ENCODE measurements around the gene NEIL3.
"Not testable (repeated sequence)": the region's sequence is repeated elsewhere in the genome, so short reads cannot be mapped to it uniquely, and the experiment has no call there.

The NEIL3 gene

DNA sequence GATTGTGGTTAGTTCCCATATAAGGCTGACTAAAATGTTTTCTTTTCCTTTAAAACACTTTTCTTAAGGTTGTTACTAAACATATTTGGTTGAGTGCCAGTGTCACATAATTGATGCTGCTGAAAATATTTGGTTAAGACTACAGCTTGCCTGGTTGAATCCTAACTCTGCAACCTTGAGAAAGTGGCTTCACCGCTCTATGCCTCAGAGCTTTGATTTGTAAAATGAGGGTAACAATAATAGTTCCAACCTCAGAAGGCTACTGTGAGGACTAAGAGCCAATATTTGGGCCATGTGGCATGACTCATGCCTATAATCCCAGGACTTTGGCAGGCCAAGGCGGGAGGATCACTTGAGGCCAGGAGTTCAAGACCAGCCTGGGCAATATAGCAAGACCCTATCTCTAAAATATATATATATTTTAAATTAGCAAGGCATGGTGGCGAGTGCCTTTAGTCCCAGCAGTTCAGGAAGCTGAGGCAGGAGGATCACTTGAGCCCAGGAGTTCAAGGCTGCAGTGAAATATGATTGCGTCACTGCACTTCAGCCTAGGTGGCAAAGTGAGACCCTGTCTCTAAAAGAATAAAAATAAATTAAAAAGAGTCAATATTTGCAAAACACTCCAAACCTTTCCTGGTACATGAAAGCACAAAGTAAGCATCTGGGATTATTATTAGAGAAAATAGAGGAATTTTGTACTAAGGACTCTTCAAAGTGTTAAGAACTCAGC is 7.1 kb upstream of the NEIL3 start:
- no peak for DNase-seq

GRCh38 chr4:177304094-177304493 is 5.6 kb upstream of the NEIL3 start:
- no peak for DNase-seq

DNA sequence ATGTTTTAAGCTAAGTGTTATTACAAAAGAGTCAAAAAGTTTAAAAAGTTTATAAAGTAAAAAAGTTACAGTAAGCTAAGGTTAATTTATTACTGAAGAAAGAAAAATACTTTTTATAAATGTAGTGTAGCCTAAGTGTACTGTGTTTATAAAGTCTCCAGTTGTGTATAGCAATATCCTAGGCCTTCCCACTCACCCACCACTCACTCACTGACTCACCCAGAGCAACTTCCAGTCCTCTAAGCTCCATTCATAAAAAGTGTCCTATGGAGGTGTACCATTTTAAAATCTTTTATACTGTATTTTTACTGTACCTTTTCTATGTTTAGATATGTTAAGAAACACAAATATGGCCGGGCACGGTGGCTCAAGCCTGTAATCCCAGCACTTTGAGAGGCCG is 4.8 kb upstream of the NEIL3 start:
- not testable (repeated sequence) for DNase-seq

DNA sequence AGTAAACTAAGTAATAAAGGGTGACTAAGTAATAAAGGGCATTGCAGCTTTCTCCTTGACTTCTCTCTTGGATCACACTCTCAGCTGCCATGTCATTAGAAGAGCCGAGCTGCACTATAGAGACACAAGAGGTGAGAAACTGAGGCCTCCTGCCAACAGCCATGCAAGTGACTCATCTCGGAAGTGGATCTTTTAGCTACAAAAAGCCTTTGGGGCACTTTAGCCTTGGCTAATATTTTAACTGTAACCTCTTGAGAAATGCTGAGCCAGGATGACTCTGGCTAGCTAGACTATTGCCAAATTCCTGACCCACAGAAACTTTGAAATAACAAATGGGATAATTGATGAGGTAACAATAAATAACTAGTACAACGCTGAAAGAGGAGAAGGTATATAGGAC is 1.5 kb upstream of the NEIL3 start:
- DNase-seq, result no peak

GRCh38 chr4:177308847-177309521 is 690 bp upstream of the NEIL3 start:
- DNase-seq, result no peak

- no peak for DNase-seq
These were observed 1.9 kb downstream of the NEIL3 start for GRCh38 chr4:177311589-177311988.

- DNase-seq, result no peak
These were observed 3.6 kb downstream of the NEIL3 start for GRCh38 chr4:177313263-177313662.

DNA sequence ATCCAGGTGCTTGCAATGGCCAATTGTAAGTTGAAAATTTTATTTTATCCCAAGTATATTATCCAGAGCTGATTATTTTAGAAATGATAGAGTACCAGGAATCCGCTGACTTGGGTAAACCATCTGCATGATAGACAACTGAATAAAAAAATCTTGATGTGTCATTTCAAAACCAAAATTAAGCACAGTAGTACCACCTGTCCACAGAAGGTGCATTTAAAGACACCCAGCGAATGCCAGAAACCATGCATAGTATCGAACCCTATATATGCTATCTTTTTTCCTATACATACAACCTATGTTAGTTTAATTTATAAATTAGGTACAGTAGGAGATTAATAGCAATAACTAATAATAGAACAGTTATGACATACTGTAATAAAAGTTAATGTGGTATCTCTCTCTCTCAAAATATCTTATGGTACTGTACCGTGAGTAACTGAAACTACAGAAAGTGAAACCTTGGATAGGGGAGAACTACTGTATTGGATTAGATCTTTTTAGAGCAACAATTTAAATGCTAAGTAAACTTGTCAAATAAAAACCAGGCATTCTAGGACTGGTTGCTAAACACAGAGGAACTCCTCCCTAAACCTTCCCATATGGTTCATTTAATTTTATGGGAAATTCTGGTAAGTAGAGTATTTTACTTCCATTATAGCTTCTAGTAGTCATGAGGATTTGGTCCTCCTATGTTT is 6.2 kb downstream of the NEIL3 start:
- no peak for DNase-seq

DNA sequence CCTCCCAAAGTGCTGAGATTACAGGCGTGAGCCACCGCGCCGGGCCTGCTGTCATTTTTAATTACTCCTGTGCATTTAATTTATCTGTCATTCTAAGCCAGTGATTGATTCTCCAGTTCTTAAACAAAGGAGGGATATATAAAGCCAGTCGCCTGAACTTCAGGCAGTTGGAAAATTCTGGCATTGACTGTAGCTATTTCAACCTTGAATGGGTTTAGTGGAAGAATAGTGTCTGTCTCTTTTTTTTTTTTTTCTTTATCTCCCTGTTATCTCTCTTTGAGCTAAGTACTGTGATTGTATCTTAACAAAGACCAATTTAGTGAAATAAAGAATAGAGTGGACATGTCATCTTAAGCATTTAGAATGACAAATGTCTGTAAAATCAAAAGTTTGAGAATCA is 11.0 kb downstream of the NEIL3 start:
- no peak for DNase-seq

- DNase-seq, result no peak
These were observed 12.0 kb downstream of the NEIL3 start for GRCh38 chr4:177321647-177322046.

- DNase-seq, result no peak
These were observed 12.6 kb downstream of the NEIL3 start for GRCh38 chr4:177322266-177322665.

GRCh38 chr4:177322881-177323280 is 13.2 kb downstream of the NEIL3 start:
- no peak for DNase-seq

- DNase-seq, result no peak
These were observed 13.7 kb downstream of the NEIL3 start for GRCh38 chr4:177323416-177323815.

GRCh38 chr4:177332119-177332518 is 22.4 kb downstream of the NEIL3 start:
- DNase-seq, result no peak

DNA sequence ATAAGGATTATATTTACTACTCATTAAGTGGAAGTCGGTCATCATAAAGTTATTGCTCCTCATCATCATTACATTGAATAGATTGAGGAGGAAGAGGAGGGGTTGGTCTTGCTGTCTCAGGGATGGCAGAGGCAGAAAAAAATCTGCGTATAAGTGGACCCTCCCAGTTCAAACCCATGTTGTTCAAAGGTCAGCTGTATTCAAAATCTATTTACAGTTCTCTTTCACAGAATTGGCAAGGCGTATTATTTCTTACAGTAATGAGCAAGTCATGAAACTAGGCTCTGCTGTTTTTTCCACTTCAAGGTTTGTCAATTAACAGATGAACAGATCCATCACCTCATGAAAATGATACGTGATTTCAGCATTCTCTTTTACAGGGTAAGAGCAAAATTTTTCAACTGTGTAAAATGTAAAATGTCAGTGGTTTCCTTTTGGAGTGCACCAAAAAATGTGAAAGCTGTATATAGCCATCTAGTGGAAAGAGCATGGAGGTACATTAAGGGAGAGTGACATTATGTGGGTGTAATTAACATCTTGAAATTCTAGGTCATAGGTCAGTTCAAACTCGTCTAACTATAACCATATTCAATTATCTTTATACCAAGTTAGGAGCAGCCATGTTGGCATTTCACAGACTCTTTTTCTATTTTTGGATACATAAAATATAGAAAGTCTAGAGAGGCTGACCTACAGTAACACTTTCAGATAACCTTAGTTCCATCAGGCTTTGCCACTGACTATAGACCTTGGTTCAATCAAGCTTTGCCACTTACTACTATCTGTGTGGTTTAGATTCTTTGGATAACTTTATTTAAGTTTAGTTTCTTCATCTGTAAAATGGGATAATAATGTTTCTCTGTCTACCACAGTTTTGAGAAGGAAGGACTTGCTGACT is 30.1 kb downstream of the NEIL3 start:
- peak; percentile 0 to 7 for DNase-seq

GRCh38 chr4:177348348-177348747 is 38.7 kb downstream of the NEIL3 start:
- DNase-seq, result no peak

DNA sequence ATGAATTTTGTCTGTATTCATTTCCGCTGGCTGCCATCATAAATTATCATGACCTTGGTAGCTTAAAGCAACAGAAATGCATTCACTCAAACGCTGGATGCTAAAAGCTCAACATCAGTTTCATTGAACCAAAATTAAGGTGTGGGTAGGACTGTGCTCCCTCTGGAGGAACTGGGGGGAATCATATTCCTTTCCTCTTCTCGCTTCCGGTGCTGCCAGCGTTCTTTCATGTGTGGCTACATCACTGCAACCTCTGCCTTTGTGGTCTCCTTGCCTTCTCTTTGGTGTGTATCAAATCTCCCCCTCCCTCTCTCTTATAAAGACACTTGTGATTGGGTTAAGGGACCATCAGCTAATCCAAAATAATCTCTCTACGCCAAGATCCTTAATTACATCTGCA is 39.5 kb downstream of the NEIL3 start:
- DNase-seq, result no peak

DNA sequence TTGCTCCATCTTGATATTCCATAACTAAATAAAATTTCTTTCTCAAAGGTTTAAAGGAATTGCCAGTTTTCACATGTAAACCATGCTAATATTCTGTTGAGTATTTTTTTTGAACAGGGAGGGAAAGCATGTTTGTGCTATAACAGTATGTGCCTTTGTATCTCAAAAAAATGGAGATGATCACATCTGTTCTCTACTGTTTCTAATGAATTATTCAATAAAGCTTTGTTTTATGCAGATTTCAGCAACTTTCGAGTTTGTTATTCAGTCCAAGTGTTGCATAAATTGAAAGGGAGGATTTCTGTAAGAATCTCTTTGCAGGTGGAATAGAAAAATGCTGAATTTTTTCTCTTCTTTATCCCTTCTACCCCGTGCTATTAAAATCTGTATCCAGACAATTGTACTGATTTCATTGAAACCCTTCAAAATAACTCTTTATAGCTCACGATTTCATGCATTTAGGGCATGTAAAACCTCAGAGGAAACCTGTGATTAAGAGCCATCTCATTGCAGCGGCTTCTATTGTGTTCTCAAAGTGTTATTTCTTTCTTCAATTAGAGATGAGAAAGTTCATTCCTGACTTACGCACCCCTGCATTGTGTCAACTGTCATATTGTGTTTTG is 42.1 kb downstream of the NEIL3 start:
- DNase-seq, result no peak

GRCh38 chr4:177356206-177356605 is 46.5 kb downstream of the NEIL3 start:
- DNase-seq, result no peak

- no peak for DNase-seq
These were observed 47.2 kb downstream of the NEIL3 start for GRCh38 chr4:177356921-177357320.

DNA sequence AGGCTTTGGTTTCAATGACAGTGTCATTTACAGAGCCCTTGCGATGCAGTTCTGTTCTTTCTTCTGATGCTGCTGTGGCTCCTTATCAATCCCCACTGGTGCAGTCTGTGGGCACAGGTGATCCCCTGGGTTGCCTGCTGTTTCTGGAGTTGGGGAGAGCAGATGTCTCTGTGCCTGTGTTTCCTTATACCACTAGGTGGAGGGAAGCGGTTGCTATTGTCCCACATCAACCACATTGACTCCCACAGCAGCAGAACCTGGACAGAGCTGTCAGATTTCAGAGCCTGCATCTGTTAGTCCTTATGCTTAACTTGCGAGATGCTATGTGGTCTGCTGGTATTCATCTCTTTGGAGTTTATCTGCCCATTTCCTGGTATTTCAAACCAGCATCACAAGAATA is 57.7 kb downstream of the NEIL3 start:
- no peak for DNase-seq

GRCh38 chr4:177369372-177369771 is 59.7 kb downstream of the NEIL3 start:
- no peak for DNase-seq

DNA sequence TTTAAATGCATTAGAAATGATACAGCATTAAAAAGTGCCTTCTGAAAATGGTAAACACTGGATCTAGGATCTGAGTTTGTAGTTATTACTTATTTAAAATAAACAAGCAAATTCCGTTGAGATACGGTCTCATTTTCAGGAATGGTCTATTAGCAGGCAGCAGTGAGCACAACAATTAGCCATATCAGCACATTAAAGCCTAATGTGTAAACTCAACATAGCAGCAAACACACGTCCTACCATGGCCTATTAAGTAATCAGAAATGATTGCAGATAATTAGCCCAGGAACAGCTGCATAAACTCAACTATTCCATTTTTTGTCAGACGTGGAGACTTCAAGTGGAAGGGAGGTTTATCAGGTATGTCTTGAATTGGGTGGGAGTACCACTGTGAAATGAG is 61.8 kb downstream of the NEIL3 start:
- DNase-seq, result no peak
